NCI-H2081 treated with DMSO at 0.1 percent for 48 hours (cell line): ENCODE data around the gene ASXL1.

Experiments used
- DNase-seq: peaks from one replicate; lab custom pipeline; 2025; lab: John Stamatoyannopoulos, UW

Gene ASXL1

DNA sequence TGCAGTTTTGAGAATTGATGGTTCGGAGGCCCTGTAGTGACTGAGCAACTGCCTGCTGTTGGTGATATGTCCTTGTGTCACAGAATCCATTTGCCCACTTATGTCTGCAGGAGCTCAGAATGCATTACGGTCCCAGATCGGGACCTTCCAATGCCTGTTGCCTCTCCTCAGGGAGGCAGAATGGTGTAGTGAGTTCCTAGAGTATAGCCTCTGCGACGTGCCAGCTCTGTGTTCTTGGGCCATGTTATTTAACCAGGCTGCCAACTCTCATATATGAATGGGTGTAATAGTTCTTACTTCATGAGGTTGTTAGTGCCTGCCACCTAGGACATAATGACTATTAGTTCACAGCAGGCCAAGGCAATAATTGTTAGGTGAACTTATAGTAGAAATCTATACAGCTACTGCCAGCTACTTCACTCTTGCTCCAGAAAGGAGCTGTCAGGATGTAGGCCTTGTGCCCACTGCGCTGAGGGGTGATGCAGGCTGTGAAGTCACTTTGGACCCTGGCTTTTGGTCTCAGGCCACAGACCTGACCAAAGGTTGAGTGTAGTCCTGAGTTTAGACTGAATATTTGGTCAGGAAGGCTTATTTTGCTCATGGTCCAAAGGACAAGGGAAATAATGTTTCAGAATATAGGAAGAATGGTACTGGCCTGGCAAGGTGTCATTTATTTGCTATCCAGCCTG lies 82.1 kb downstream of the ASXL1 start:
- DNase-seq = no peak

DNA sequence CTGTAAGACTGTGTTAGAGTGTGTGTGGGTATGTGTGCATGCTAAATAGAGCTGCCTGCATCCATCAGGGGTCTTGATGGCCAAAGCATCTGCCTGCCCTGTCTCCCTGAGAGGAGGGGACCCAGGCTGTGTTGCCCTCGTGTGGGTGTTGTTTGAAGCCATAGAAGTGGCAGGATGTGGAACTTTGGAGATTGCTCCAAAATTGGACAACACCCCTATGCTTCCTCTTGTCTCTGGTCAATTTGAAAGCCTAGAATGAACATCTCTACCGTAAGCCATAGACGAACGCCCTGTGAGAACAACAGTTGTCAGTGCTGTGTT lies 82.6 kb downstream of the ASXL1 start:
- DNase-seq = no peak

DNA sequence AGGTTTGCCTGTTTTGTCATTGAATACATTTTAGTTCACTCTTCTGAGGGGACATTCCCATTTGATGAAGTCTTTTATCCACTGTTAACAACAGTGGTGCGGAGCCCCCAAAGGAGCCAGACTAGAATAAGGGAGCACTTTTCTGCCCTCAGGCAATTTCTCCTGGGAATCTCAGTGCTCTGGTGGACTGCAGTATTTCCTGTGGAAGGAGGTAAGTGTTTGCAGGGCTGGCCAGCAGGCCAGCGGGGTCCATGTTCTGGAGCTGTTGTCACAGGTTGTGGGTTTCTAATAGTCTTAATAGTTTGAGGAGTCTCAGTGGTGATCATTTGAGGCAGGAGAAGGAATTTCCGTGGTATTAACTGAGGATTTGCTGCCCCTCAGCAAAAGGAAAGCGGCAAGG lies 83.5 kb downstream of the ASXL1 start:
- no peak for DNase-seq

- DNase-seq = no peak
These were observed 84.7 kb downstream of the ASXL1 start for GRCh38 chr20:32442630-32443373.

DNA sequence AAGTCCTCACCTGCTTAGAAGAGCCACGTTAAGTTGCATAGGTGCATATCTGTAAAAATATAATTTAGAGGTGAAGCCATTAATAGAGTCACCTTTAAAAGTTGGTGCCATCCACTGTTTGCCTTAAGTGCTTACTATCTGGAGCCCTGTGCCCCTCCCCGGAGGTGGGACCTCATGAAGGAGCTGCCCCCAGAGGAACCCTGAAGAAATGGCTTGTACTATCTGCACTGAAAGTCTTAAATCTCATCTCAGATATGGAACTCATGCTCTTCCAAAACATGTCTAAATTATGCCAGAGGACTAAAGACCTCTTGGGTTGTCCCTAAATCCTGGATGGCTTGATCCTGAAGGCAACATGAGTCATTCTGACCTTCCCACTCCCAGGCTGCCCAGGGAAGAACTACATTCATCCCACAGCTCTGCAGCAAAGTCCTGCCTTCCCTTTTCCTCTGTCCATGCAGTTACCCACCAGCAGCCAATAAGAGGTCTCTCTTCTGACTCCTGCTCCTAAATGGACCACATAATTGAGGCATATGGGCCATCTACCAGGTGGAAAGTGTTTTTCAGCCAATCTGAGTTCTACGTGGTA lies 85.3 kb downstream of the ASXL1 start:
- DNase-seq = no peak

DNA sequence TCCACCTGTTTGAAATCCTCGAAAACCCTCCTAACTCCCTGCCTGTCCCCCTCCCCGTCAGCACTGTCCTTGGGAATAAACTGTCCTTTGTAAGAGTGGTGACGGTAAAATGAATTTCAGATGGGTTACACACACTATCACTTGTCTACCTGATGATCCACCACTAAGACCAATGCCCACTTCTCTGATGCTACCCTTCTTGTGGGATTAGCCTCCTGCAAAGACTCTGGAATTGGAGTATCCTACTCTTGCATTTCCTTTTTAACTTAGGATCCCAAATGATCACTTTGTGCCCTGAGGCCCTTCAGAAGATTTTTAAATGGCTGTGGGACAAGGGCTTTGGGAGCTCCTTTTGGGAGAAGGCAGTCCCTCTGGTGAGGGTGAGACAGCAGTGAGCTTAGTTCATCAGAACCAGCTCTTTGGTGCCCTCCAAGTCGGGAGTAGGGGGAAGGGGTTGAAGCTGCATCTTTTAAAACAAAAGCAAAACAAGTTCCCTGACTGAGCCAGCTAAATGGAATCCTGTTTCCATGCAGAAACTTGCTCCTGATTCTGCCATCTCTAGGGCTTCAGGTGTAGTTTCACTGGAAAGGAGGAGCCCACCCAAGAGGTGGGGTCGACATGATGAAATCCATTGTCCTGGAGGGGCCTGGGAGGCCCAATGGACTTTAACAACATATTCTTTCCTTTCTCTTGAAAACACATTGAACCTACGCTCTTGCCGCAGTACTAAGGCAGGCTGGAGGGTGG lies 86.5 kb downstream of the ASXL1 start:
- DNase-seq = no peak

DNA sequence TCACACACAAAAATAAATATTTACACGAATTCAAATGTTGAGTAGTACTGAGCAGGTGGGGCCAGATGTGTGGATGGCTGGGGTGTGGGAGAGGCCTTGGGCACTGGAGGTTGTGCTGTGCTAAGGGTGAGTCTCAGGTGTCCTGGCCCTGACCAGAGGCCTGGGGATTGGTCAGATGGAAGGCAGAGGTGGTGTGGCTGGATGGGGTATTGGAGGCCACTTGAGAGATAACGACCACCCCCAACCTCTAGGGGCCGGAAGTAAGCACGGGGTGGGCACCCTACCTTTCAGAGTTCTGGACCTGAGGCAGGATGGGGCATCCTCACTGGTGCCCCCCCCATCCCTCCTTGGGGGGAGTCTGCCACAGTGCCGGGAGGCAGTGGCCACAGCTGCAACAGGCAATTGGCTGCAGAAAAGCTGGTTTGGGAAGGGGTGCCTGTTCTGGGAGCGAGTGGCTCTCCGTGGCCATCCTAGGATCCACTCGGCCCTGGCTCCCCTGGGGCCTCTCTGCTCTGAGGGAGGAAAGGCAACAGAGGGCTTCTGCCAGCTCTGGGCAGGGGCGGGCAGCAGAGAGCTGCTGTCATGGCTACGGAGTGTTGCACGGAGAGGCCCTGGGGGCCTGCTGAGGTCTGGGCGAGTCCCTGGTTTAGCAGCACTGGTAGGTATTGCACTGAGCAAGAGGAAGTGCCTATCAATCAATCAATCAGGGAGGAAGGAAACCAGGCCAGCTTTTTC lies 87.6 kb downstream of the ASXL1 start:
- no peak for DNase-seq

- no peak for DNase-seq
These were observed 88.4 kb downstream of the ASXL1 start for GRCh38 chr20:32446301-32447100.

DNA sequence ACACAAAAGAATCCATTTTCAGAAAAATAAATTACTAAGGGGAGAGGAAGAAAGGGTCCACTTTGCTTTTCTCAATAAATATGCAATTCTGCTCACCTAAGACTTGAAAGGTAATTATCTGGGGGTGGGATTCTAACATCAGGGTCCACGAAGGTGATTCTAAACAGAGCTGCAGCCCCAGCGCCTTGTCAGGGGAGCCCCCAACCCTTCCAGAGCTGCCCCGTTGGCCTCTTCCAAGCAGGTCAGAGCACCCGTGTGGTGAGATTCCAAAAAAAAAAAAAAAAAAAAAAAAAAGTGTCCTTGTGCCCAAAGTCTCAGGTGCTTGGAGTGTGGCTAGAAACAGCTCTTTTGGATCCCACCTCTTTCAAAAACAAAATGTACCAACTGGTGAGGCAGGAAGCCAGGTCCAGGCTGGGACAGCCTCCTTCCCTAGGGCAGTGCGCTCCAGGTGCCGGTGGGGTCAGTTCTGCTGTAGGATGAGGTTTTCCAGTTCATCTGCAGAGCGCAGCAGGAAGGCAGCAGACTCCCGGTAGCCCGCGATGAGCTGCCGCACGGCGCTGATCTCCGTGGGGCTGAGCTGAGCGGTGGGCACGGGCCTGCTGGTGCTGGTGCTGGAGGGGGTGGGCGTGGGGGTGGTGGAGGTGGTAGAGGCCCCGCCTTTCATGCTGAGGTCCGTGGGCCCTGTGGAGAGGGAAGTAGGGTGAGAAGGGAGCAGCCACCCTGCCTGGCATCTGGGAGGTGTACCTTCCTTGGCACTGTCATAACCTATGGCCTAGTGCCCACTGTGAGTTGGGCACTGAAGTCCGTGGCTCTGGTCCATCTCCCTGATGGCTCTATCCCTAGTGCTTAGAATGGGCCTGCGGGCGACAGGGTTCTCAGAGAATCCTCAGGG lies 89.3 kb downstream of the ASXL1 start:
- no peak for DNase-seq

- DNase-seq = no peak
These were observed 90.3 kb downstream of the ASXL1 start for GRCh38 chr20:32448306-32449056.

- no peak for DNase-seq
These were observed 91.1 kb downstream of the ASXL1 start for GRCh38 chr20:32449057-32449889.

- no peak for DNase-seq
These were observed 91.8 kb downstream of the ASXL1 start for GRCh38 chr20:32449890-32450401.

DNA sequence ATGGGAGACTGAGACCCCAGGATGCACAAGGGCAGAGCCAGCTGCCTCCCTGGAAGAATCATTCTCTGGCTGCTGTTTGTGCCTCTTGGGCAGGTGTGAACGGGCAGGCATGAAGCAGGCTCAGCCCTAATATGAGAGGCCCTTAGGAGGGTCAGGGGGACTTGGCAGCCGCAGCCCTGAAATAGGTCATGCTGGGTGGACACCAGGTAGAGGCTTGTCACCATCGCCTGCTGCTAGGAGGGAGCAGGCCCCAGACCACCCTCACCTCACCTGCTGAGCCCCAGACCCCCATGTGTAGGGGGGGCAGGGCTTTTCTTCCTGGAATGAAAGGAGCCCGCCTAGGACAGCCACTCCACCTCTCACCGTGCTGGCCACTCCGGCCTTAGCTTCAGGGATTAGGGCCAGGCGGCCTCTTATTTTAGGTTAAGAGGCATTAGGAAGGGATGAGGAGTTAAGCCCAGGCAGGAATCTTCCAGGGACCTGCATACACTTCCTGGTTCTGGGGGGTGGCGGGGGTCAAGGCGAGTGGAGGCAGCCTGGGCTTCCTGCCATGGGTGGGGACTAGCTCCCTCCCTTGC lies 92.4 kb downstream of the ASXL1 start:
- DNase-seq = no peak

- no peak for DNase-seq
These were observed 93.2 kb downstream of the ASXL1 start for GRCh38 chr20:32451340-32451681.

DNA sequence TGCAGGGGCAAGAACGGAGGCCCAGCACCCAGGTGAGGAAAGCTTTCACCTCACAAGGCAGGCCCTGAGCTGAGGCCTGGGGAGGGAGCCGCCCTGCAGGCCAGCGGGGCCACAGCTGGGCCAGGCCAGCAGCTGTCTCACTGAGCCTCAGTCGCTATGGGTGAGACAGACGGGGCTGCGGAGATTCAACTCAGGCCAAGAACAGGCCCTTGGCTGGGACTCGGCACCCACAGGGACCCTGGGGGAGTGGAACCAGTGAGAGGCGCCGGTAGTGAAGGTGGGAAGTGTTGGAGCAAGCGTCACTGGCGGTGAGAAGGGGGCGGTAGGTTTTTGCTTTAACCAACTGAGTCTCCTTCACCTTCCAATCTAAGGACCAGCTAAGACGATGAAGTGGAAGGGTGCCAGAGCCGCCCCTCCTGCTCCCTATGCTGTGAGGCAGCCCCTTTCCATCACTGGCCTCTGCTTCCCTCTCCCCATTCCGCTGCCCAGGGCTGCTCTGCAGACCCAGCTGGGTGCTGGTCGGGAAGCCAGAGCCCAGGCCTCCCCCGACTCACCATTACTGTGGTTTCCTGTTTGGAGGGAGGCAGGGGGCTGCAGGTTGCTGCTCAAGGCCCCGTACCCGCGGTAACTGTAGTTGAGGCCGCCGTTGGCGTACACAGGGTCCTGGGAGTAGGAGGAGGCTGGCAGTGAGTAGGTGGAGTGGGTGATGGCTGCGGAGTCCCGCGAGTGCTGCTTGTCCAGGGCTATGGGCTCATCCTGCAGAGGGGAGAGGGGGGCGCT lies 93.7 kb downstream of the ASXL1 start:
- no peak for DNase-seq

- DNase-seq = no peak
These were observed 94.8 kb downstream of the ASXL1 start for GRCh38 chr20:32452776-32453466.
